ENCODE results near the gene PLEKHA4.
A peak's percentile ranks its signal among the peaks of the same experiment; 100 is the strongest.
"Not testable (repeated sequence)": the region's sequence is repeated elsewhere in the genome, so short reads cannot be mapped to it uniquely, and the experiment has no call there.

Gene PLEKHA4

DNA sequence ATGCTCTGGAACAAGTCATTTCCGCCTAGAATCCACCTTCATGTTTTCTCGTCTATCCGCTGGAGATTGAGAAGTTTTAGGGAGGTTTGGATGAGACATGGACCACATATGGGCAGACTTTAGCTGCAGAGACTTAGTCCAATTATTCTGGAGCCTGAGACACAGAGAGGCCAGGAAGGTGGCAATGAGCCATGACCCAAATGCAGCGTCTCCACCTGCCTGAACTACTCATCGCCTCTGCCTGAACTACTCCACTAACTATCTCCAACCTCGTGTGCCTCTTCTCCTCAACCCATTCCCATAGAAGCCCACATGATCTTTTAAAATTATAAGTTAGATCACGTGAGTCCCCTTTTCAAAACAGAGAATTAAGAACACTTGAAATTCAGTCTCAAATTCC lies 5.6 kb downstream of the PLEKHA4 start:
- no peak for DNase-seq

DNA sequence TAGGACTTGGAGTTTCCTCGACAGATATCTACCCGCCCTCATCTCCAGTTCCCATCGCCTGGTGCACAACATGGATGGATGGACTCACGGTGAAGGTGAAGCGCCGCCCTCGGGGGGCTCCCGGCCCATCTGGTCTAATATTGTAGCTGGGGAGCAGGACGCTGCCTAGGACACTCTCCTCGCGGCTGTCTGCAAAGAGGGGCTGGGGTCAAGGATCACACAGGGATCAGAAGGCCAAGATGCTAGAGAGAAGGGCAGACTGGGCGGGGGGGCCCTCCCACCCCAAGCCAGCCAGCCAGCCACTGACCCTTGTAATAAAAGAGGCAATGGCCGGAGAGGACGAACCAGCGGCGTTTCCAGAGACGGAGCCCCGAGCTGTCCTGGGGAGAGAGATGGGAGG lies 7.1 kb downstream of the PLEKHA4 start:
- DNase-seq = no peak

DNA sequence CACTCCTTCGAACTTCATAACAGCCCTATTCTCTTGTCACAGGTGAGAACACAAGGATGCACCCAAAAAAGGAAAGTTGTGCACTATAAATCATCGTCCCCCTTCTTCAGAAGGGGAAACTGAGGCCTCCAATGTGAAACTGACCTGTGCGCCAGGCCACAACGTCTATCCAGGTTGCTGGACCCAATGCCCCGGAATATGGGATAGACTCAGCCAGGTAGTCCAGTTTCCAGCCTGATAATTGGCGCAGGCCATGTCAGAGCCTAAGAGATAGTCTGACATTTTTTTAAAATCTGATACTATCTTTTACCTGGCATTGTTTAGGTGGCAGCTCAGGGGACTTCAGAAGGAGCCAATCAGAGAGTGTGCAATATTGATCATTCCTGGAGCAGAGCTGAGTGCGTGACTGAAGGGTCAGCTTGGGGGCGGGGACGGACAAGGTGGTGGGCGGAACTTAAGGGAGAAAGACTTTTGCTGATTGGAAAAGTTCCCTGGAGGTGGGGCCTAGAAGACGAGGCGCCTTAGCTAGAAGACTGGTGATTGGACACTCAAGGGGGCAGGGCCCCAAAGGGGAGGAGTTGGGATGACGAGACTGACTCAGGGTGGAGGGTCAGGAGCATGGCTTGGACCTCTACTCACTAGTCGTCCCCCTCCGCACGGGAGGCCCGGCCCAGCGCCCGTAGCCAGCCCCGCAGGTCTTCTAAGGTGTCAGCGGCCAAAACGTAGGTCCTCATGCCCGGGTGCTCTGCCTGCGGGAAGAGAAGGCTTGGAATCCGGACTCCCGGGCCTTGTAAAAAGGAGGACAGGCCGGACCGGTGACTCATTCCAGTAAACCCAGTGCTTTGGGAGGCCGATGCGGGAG lies 8.5 kb downstream of the PLEKHA4 start:
- no peak for DNase-seq

DNA sequence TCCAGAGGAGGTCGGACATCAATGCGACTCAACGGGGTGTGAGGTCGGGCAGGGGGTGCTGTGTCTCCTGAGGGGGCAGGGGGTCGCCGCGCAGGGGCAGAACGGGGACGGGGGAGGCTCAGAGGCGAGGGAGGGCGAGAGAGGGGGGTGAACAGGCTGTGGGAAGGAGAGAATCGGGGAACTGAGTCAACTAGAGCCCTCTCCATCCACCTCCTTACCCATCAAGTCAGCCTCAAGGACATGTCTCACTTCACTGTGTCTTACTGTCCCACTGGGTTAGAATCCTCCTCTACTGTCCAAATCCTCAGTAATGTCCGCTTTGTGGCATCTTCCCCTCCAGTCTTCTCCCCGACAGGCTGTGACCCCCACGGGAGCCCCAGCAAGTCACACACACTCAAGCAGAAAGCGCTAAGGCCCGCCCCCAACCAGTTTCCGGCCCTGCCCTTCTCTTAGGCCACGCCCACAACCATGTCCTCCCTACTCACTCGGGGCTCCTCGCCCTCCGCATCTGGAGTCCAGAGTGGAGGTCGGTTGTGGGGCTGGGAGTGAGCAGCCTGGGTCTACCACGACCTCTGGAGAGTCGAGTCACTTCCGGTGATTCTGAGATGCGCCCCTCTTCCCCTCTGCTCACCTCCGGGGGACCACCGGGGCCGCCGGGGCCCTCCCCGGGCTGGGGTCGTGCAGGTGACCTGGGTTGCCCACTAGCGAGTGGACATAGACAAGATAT lies 9.3 kb downstream of the PLEKHA4 start:
- peak; percentile 89 for DNase-seq

DNA sequence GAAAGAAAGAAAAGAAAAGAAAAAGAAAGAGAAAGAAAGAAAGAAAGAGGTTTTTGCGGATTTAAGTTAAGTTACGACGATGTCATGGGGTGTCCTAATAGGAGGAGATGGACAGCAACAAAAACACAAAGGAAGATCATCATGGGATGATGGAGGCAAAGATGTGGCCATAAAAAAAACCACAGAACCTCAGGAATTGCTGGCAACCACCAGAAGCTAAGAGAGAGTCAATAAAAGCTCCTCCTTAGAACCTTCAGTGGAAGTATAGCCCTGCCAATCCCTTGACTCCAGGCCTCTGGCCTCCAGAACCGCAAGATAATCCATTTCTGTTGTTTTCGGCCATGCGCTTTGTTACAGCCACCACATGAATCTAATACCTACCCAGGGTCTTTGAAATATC lies 11.5 kb downstream of the PLEKHA4 start:
- DNase-seq = no peak

DNA sequence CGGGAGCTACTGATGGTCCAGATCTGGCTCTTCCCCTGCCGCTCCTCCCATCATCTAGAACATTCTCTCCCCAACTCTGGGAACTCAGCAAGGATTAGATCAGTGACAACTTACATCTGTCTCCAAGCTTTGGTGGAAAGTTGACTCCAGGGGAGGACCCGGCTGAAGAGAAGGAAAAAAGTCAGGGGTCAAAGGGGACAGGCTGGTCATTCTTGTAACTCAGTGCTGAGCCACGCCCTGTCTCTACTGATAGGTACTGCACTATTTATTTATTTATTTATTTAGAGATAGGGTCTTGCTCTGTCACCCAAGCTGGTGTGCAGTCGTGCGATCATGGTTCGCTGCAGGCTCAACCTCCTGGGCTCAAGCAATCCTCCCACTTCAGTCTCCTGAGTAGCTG lies 14.3 kb downstream of the PLEKHA4 start:
- no peak for DNase-seq

DNA sequence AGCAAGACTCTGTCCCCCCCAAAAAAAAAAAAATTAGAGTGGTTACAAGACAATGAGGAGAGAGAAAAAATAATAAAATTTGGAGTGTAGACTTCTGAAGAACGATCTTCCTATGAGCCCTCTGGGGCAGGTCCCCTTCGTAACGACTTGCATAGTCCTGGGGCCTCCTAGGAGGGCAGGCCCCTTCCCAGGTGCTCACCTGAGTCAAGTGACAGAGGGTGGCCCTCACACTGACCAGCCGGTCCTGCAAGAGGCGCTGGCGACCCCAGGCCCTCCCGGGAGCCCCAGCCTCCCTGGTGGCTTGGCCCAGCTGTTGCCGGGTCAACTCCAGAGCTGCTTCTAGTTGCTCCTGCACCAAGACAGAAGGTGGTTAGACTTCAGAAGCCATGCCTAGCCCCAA lies 14.9 kb downstream of the PLEKHA4 start:
- no peak for DNase-seq

DNA sequence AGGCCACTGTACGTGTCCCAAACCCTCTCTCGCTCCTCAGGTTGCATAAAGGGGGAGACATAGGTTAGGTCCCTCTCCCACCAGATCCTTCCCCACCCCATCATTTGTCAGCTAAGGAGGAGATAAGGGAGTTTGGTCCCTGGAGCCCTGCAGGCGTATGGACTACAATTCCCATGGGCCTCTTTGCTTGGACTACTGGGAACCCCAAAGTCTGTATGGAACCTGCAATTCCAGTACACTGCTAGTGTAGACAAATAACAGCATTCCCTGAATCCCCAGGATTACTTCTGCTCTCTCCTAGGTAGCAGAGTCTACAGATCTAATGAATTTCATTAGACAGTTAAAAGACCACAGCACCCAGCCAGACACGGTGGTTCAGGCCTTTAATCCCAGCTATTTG lies 16.1 kb downstream of the PLEKHA4 start:
- DNase-seq = no peak

DNA sequence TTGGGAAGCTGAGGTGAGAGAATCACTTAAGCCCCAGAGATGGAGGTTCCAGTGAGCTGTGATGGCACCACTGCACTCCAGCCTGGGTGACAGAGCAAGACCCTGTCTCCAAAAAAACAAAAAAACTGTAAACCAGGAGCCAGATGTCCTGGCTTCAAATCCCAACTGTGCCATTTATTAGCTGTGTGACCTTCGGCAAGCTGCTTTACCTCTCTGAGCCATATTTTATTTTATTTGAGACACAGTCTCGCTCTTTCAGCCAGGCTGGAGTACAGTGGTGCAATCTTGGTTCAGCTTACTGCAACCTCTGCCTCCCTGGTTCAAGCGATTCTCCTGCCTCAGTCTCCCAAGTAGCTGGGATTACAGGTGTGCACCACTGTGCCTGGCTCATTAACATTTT lies 21.8 kb downstream of the PLEKHA4 start:
- not testable (repeated sequence) for DNase-seq

DNA sequence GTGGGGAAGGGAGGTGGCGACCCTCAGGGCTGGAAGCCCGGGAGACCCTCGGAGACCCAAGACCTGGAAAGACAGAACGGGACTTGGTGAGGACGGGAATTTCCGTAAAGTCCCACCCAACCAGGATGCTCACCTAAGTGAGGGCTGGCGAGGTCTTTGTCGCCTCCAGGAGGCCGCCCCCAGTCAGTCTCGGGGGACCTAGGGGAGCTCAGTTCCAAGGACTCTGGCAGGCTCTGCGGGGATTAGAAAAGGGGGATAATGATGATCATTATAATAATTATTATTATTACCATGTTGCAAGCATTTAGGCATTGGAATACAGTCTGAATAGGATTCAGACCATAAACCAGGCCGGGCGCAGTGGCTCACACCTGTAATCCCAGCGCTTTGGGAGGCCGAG lies 23.0 kb downstream of the PLEKHA4 start:
- no peak for DNase-seq

DNA sequence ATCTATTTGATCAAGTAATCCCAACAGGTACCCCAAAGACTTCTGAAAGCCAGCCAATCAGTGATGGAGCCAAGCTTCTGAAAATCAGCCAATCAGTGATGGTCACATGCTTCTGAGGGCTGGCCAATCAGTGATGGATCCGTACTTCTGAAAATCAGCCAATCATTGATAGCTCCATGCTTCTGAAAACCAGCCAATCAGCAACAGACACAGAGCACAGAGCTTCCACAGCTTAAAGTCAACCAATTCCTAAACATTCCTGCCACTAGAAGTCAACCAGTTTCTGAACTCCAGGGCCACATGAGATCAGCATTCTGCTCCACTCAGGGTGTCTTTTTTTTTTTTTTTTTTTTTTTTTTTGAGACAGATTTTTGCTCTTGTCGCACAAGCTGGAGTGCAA lies 23.9 kb downstream of the PLEKHA4 start:
- no peak for DNase-seq

DNA sequence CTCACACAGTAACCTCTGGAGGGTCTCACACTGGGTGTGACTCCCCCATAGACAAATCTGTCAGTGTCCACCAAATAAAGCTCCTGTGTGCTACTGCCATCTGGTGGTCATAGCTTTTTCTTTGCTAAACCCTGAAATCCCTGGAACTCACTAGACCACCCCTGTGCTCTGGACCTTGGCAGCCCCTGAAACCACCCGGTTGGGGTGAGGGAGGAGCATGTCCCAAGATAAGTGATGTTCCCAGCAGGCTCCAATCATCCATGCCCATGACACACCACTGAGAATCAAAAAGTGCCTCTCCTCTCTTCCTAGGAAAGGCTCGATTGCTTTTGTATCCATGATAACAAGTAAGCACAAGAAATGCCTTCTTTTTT lies 25.6 kb downstream of the PLEKHA4 start:
- DNase-seq = peak; percentile 61

DNA sequence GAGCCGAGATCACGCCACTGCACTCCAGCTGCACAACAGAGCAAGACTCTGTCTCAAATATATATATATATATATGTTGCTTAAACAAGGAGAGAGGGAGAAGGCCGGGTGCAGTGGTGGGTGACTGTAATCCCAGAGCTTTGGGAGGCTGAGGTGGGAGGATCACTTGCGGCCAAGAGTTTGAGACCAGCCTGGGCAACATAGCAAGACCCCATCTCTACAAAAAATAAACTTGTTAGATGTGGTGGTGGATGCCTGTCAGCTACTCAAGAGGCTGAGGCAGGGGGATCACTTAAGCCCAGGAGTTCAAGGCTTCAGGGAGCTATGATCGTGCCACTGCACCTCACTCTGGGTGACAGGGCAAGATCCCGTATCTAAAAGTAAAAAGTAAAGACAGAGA lies 26.8 kb downstream of the PLEKHA4 start:
- no peak for DNase-seq

DNA sequence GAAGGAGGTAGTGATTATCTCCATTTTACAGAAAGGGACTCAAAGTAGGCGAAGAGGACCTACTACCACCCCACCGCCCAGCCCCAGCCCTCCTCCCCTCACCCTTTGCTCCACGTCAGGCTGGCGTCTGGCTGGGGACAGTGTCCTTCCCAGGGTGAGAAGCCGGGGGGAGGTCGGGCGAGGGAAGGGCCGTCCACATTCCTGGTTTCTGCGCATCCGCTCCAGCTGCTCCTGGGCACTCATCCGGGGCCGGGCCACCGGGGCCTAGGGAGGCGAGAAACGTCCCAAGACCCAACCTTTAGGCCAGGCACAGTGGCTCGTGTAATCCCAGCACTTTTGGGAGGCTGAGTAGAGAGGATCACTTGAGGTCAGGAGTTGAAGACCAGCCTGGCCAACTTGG lies 27.4 kb downstream of the PLEKHA4 start:
- DNase-seq = no peak

DNA sequence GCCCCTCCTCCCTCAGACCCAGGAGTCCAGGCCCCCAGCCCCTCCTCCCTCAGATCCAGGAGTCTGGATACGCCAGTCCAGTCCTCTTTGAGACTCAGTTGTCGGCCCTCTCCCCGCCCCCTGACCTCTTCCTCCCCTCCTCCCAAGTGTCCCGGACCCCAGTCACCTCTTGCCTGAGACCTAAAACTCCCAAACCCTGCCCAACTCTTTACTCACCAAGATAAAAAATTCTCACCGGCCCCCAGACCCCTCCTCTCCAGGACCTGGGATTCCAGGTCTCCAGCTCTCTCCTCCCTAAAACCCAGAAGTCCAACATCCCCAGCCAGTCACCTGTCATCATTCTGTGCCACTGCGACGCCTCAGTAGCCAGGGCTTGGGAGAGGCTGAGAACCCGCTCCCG lies 30.7 kb downstream of the PLEKHA4 start:
- no peak for DNase-seq

DNA sequence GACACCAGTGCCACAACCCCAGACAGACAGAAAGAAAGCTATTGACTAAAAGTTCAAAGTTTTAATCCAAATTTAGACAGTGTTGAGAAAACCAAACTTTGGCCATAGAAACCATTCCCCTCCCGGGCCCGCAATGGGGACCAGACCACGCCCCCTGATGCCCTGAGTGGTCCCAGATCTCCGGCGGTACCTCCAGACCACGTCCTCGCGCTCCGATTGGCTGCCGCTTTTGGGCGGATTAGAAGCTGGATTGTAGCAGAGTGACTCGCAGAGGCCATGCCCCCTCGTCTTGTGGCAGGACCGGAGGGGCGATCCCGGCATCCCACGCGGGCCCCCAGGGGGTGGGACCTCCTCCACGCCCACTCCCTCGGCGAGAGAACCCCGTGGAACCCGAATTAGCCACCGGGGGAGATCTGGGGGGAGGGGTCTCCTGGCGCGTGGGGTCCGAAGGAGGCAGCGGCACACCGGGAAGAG lies 31.3 kb downstream of the PLEKHA4 start:
- peak; percentile 89 for DNase-seq

DNA sequence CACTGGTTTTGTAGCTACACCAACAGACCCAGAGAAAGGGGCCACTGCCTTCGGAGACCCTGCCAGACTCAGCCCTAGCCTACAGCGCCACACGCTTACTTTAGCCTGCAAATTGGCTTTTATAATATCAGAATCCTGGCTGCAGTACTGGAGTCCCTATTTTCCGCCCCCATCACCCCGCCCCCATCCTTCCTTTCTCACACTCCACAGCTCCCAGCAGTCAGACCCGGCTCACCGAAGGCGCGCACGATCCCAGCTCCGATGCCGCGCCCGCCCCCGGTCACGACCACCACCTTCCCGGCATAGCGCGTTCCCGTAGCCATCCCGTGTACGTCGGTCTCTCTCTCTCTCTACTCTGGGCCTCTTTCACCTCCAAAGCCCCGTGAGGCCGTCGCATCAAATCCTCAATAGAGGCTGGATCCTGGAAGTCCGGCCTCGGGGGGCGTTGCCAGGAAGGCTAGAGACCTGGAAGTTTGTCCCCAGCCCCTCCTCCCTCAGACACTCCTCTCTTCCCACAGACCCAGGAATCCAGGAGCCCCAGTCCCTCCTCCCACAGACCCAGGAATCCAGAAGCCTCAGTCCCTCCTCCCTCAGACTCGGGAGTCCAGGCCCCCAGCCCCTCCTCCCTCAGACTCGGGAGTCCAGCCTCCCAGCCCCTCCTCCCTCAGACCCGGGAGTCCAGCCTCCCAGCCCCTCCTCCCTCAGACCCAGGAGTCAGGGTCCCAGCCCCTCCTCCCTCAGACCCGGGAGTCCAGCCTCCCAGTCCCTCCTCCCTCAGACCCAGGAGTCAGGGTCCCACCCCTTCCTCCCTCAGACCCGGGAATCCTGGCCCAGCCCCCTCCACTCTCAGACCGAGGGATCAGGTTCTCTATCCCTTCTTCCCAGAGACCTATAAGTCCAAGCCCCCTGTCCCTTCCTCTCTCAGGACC lies 32.1 kb downstream of the PLEKHA4 start, which contains the start of gene HSD17B14:
TSS of gene HSD17B14 (minus strand) at position 403 of the 929 bp plus-strand sequence. CDS start at position 323, 80 bp downstream.
- peak; percentile 61 for DNase-seq

DNA sequence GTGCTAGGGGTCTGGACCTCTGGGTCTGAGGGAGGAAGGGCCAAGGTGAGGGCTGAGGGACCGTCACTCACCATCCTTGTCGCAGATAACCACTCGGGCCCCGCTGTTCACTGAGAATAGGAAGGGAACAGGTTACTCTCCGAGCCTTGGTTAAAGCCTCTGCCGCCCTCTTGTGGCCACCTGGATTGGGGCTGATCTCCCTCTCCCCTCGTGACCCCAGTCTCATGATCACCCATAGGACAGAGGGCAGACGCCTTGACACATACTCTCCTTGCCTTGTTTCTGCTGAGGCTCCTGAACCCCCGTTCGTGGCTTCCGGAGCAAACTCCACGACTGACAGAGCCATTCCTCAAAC lies 32.7 kb downstream of the PLEKHA4 start:
- DNase-seq = peak; percentile 97

DNA sequence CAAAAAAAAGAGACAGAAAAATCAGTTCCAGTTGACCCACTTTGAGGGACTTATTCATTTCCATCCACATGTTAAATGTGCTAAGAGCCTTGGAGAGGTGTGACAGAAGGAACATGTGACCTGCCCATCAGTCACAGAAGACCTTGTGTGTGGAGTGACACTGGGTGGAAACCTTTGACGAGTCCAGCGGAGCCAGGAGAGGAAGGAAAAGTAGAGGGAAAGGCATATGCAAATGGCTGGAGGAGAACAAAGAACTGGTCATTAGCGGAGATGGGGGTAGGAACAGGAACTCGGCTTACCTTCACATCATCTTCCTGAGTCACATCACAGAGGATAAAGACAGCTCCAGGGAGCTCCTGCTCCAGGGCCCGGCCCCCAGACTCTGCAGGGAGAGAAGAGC lies 34.4 kb downstream of the PLEKHA4 start:
- no peak for DNase-seq

DNA sequence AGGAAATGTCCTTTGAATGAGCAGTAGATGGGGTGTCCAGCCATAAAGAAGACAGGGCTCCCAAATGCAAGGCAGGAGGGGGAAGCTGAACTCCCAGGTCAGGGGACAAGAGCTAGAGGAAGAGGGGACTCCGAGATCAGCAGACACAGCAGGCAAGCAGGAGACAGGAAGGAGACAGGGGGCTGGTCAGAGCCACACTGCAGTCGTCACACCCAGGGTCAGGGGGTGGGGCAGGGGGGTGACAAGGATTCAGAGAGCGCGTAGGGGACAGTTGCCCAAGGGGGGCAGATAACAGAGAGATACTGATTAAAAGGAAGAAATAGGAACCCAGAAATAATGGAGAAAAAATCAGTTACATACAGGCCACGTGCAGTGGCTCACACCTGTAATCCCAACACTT lies 35.4 kb downstream of the PLEKHA4 start:
- DNase-seq = no peak

DNA sequence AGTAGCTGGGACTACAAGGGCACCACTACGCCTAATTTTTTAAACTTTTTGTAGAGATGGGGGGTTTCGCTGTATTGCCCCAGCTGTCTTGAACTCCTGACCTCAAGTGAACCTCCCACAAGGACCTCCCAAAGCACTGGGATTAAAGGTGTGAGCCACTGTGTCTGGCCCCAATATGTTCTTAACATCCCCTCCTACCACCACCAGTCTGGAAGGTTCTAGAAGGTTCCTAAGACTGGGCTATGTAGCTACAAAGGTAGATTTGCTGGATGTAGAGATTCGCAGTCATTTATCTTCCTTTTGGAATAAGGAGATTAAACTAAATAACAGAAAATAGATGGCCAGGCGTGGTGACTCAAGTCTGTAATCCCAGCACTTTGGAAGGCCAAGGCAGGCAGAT lies 37.5 kb downstream of the PLEKHA4 start:
- DNase-seq = no peak

DNA sequence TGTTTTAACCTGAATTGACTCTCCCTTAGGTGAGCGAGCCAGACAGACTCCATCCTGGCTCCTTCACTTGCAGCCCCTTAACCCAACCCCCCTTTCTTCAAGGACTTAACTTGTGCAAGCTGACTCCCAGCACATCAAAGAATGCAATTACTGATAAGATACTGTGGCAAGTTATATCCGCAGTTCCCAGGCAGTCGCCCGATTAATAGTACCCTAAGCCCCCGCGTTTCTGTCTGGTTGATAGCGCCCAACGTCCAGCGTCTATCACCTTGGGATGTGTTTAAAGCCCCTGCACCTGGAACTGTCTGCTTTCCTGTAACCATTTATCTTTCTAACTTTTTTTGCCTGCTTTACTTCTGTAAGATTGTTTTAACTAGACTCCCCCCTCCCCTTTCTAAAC lies 38.3 kb downstream of the PLEKHA4 start:
- DNase-seq = no peak

DNA sequence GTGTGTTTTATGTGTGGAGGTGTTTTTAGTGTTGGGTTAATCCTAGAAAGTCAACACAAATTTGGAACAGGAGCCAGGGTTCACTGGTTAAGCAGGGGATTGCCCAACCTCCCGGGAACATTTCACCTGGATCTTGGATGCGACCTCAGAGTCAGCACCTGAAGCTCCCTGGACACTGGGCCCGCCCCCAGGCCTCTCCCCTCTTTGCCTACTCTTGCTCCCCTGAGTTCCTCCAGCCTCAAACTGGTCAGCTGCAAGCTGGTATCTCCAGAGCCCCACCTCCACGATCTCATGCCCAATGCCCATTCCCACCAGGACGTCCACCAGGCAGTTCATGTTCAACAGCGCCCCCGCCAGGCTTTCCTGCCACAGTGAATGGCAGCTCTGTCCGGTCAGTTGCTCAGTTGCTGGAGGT lies 41.8 kb downstream of the PLEKHA4 start:
- DNase-seq = no peak

Measured in activated CD8-positive, alpha-beta memory T cell treated with anti-CD3 and anti-CD28 coated beads, Interleukin-2, amount 50 U/mL, for 48 hours (primary cell).